Fibroblast of peridontal ligament (primary cell): ENCODE measurements around the gene PDGFD.

ENCODE experiments used
- DNase-seq: peaks from one replicate; pipeline ENCODE4 v3.0.0-alpha.2; 2010; ENCODE audit errors: extremely low read depth

Gene PDGFD

DNA sequence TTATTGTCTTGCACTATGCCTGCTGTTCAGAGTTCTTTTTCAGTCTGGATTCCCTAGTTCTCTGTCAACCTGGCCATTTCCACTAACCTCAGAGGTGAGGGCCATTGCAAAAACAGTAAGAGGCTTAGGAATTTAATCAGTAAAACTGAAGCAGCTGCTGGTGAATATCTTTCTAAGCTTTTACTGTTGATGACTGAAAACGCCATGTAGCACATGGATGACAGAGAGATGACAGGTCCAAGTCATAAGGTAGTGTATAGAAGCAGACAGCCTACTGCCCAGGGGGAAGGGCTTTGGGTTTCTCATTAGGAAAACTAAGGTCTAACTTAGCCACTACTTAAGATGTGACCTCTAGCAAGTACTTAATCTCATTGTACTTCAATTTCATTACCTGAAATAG lies 280.1 kb downstream of the PDGFD start:
- no peak for DNase-seq

DNA sequence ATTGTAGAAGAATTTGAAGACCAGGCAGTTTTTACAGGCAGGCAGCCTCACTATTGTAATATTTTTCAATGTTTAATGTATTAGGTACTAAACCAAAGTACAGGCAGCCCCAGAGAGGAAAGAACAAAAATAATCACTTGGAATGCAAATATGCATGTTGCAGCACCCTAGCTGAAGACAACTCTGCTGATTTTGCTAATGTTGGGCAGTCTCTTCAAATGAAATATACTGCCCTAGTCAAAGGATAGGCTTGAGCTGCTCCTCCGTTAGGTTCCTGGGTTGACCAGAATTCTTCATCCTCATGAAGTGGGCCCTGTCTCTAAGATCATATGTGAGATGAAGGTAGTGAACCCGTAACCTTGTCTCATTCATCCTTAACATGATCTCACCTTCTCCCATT lies 280.7 kb downstream of the PDGFD start:
- DNase-seq: no peak

DNA sequence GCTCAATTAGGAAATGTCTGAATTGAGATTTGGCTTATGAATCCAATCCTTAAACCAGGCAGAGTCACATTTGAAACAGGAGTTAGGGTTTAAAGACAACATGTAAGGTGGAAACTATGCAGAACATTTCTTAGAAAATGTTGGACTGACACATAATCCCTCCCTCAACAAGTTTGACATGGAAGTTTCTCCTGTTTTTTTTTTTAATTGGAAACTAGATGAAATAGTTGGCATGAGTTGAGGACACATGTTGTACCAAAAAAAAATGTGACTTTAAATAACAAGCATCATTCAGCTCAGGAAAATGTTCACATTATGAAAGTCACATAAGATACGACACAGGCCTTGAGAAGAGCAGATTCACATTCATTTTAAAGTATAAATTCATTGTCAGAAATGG lies 282.4 kb downstream of the PDGFD start:
- DNase-seq: no peak

DNA sequence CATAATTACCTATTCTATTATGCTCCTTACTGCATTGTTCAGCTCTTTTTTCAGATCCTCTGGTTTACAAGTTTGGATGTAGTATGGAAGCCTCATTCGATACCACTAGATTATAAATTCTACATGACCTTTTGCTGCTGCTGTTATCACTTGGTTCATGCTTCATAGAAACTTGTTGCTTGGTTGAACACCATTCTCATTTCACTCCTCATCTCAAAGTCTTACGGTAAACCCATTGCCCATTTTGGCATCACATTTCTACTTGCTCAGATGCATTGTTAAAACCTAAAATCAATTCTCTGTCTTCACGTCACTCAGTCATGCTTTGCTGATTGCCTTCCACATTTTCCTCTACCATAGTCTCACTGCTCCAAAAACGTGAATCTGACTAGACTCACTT lies 283.0 kb downstream of the PDGFD start:
- no peak for DNase-seq

DNA sequence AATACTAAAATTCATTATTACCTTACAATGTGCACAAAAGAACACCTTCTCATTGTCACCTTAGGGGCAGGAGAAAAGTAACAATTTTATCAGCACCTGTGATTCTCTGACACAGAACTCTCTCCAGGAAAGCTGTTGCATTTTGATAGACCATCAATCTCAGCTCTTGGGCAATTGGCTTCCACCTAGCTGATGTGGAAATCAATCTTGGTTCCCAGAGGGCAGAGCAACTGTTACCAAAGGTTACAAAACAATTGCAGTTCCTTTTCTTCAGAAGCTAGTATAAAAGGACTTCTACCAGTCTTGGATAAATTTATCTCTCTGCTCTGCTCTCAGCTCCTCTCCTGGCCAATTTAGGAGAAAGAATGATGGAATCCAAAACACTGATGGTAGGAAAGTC lies 285.3 kb downstream of the PDGFD start:
- DNase-seq: no peak

DNA sequence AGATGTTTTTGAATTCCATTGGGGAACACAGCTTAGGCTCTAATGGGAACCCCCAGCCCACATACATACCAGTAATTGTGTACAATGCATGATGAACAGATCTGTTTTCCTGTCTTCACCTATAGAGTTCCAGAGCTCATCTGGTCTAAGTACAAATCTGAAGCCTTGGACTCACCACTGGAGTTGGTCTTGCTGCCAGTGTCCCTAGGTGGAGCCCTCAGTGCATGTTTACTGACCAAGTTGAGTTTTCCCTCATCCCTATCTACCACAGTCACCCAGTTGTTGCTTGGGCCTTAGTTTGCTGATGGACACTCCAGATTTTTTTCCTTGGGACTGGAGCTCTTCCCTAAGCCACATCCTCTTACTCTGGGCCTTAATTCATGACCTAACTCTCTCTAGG lies 286.7 kb downstream of the PDGFD start:
- DNase-seq: peak; percentile 17

DNA sequence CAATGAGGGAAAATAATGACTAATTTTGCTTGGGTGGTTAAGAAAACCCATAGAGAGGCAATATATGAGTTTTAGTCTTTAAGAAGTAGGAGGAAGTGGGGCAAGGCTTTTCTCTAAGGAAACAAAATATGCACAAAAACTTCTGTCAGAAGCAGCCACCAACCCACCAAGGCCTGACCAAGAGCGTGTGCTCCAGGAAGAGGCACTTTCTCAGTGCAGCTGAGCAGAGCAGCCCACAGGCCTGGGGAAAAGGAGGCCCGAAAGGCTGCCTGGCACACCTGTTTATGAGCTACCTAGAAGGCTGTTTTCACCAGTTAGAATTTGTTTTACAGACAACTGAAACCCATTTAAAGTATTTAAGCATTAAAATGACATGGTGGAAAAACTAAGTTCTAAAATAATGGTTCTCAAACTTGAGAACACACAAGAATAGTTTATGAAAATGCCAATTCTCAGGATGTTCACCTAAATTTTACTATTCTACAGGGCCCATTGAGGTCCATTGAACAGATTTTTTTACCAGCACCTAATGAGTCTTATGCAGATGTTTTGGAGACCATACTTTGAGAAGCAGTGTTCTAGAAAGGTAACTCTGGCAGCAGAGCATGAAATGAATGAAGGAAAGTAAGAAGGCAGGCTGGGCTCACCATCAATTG lies 288.0 kb downstream of the PDGFD start:
- DNase-seq: no peak

DNA sequence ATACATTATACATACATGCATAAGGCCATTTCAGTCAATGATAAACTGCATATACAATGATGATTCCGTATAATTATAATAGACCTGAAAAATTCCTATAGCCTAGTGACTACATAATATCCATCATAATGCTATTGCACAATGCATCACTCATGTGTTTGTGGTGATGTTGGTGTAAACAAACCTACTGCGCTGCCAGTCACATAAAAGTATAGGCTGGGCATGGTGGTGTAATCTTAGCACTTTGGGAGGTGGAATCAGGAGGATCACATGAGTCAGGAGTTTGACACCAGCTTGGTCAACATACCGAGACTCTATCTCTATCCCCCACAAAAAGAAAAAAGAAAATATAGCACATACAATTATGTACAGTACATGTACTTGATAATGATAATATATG lies 291.2 kb downstream of the PDGFD start:
- no peak for DNase-seq

DNA sequence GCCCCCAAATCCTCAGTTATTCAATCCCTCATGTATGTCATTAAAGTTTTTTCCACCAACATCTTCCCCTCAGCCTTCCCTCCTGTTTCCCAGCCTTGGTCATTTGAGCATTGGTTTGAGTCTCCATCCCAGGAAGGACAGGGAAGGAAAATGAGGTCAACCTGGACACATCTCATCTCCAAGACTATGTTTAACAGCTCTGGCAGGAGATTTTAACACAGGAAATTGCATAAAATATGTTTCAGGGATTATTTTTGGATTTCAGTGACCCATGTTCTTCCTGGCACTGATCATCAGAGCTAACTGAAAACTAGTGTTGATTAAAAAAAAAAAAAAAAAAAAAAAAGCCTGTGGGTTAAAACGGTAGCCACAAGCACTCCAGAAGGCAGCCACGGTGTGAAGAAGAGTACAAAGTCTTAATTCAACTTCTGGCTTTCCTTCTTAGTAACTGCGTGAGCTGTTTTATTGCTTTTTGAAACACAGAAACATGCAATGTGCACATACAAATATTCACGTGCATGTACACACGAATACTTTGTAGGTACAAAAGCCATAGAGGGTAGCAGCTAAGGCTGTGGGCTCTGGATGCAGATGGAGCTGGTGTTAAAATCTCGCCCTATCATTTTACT lies 291.9 kb downstream of the PDGFD start:
- DNase-seq: no peak

DNA sequence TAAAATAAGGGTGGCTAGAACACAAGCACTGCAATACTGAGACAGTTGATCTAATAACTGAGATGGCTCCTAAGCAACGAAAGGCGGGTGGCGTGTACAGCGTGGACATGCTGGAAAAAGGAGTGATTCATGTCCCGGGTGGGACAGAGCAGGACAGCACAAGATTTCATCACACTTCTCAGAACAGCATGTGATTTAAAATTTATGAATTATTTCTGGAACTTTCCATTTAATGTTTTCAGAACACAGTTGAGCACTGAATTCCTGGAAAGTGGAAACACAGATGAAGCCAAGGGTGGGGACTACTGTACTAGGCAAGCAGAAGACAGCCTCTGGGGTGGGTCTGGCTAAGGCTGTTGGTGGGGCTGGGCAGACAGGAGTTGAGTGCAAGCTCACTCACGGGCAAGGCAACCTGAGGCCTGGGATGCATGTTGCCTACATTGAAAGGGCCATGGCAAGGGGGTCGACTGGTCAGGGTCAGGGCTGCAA lies 293.1 kb downstream of the PDGFD start:
- no peak for DNase-seq

DNA sequence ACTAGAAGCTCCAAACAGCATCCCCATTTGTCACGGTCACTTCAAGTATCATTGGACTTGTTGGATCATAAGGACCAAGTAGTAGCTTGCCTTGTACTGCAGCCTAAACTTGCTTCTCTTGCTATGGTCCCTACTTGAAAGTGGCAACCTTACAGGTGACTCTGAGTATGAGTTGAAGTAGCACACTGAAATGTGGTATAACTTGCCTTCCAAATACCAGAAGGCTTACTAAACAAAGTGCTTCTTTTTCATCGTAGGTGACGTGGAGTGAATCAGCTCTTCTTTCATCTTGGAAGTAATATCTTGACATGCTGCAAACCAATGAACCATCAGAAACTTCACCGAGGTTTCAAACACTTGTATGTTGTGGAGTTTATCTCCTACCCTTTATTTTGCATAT lies 296.5 kb downstream of the PDGFD start:
- no peak for DNase-seq

DNA sequence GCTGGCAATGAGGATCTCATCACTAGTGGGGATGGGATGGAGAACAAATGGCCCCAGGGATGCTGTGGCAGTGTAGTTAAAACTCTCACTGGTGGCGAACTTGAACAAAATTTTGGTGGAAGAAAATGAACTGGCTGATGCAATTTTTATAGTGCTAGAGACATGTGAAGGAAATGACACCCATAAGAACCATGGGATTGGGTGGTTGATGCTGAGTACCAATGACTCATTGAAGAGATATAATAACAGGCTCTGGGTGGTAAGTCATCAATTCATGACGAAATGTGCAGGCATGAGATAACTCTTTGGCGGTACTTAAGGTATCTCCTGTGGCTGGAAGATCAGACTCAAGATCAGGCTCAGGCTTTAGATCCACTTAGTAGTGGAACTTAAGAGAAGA lies 300.4 kb downstream of the PDGFD start:
- DNase-seq: peak; percentile 29

DNA sequence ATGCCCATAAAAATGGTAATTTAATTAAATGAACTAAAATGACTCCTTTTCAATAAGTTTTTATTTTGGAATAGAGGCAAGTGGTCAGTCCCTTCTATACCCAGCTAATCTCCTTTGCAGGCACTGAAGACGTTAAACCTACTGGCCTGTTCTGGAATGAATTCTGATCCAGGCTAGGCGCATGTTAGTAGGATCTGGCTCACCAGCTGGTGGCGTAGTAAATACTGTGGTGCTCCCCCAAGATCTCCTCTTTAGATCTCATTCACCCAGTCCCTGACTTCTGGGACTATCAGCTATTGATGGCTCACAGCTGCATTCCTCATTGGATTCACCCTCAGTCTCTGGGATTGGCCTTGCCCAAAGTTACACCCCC lies 301.2 kb downstream of the PDGFD start:
- DNase-seq: no peak

DNA sequence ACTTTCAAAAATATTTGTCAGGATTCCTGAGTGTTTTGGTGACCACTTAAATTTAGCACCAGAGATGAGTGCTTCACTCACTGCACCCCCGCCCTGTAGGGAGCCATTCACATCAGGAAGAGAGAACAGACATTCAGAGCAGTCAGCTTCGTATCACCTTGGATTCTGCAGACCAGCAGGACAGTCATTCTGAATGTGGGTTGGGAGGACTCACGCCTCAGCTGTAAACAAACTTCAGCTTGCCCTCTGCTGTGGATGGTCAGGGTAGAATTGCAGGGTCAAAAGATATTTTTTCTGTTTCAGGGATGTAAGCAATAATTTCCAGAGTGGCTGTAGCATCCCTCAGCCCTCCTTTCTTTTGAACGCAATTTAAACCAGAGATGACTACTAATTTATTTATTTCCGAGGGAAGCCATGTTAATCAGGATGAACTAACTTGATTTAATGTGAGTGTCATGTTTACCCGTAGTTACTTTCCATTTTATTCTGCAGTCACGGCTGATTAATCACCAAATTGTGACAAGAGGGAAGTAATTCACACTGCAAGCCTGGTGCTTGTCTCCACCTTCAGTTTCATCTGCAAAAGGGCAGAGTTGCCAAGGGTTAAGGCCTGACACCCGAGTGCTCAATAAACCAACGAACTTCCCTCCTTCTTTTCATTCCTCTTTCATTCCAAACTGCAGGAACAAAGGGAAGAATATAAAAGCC lies 301.7 kb downstream of the PDGFD start:
- no peak for DNase-seq
